IPS-11a (cell line): Measurements from ENCODE around the gene ASNS.

Experiments
- H3K4me3 ChIP-seq: one replicate; pipeline ENCODE4 v1.5.1; 2013; ENCODE audit warnings: low read depth, low read length, control low read depth

The ASNS gene

GRCh38 chr7:97842772-97843345 is 29.3 kb downstream of the ASNS start:
- H3K4me3 ChIP-seq = no peak overlapping the region

- no peak overlapping the region for H3K4me3 ChIP-seq
These were observed 30.2 kb downstream of the ASNS start for GRCh38 chr7:97842006-97842405.

GRCh38 chr7:97835296-97836138 is 36.7 kb downstream of the ASNS start:
- no peak overlapping the region for H3K4me3 ChIP-seq

- no peak overlapping the region for H3K4me3 ChIP-seq
These were observed 53.0 kb downstream of the ASNS start for GRCh38 chr7:97819161-97819560.

- H3K4me3 ChIP-seq = no peak overlapping the region
These were observed 54.0 kb downstream of the ASNS start for GRCh38 chr7:97818066-97818663.
